Neural progenitor cell (in vitro differentiated cells): Measurements from ENCODE around the gene TMEM253.

ENCODE experiments used
- CTCF ChIP-seq: fragments of 200-600 bp; sonication (generic); IDR thresholded peaks from 2 replicates; pipeline ENCODE4 v1.5.1; 2017; ENCODE audit warnings: antibody characterized with exemption, mild to moderate bottlenecking
- EZH2 ChIP-seq: fragments of 200-600 bp; sonication (generic); IDR thresholded peaks from 2 replicates; pipeline ENCODE4 v1.6.1; 2017; ENCODE audit warnings: antibody characterized with exemption, mild to moderate bottlenecking, moderate library complexity
- EZH2phosphoT487 ChIP-seq: fragments of 200-600 bp; sonication (generic); IDR thresholded peaks from 2 replicates; pipeline ENCODE4 v1.6.1; 2017; ENCODE audit warnings: antibody characterized with exemption

GRCh38 chr14:21060614-21061346, 40.1 kb upstream of the TMEM253 start:
- TF ChIP-seq CTCF (no peak), EZH2 (no peak), EZH2phosphoT487 (no peak)
